GM18873 (cell line): ENCODE results near the gene MIER2.

ENCODE experiments used
- ATAC-seq: cut with Tn5 transposase; IDR thresholded peaks from one replicate; pipeline ENCODE4 v1.9.1; 2021; ENCODE audit warnings: mild to moderate bottlenecking, moderate library complexity, moderate number of reproducible peaks; ENCODE audit not compliant: unreplicated experiment, low FRiP score

The MIER2 gene

DNA sequence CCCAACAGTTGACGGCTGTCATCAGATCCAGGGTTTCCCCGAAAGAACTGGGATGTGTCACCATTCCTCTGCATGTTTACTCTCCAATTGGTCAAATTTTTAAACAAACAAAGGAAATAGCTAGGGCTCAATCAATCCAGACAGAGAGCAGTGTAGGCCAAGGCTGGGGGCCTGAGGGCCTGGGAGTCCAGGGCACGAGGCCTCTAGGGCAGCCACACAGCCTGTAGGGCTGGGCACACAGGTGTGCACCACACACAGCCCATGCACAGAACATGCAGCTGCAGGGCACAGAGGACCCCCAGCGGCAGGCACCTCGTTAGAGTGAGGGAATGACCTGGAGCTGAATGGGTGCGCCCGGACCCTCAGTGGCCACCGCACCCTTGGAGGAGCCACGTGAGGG lies 9.5 kb downstream of the MIER2 start:
- ATAC-seq = no peak

DNA sequence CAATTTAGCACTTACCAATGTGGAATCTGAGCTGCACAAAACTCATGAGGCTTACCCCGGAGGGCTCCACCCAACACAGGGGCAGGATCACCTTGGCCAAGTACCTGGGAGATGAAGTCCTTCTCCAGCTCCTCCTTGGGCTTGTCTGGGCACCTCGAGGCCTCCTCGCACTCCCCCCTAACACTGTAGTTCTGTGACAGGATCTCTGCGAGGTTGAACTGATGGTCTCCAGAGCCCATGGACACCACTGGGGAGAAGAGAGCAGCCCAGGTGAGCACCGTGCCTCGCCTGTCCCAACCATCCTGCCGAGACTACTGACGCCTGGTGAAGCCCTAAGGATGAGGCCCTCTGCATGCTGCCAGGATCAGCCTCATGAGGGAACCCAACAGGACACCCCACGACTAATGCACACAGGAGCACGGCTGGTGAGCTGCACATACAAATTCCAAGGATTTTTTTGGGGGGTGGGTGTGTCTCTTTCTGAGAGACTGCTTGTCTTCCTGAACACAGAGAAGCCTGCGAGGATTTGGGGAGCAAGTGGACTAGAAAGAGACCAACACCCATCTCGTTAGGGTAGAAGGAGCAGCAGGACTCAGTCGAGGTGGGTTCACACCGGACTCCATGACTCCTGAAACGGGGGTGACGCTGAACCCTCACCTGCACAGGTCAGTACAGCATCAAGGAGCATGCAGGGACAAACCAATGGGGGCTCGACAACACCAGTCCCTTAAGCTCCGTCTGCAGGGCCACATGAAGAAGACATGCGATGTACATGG lies 10.1 kb downstream of the MIER2 start:
- no peak for ATAC-seq

DNA sequence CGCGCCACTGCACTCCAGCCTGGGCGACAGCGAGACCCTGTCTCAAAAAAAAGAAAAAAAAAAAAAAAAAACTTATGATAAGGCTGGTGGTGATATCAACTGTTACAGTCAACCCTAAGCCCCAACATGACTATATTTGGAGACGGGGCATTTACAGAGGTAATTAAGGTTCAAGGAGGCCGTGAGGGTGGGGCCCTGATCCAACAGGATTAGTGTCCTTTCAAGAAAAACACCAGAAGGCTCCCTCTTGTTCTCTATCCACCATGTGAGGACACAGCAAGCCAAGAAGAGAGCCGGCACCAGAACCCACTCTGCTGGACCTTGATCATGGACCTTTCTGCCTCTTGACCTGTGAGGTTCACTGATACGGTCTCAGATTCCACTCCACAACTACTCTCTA lies 14.1 kb downstream of the MIER2 start:
- no peak for ATAC-seq

DNA sequence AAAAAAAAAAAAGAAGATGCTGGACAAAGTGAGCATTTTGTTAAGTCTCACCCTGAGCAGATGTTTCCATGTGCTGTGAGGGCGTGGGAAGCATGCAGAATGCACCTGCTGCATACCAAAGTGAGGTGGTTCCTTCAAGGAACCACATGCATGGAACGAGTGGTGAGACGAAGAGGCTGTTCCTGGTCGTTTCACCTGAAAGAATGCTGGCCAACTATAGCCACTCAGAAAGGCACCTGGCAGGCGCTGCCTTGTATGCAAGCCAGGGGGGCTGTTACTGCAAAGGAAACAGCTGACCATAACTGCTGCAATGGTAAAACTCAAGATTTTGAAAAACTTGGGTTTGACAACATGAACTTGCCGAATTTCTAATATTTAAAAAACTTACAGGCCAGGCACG lies 14.7 kb downstream of the MIER2 start:
- ATAC-seq = no peak

DNA sequence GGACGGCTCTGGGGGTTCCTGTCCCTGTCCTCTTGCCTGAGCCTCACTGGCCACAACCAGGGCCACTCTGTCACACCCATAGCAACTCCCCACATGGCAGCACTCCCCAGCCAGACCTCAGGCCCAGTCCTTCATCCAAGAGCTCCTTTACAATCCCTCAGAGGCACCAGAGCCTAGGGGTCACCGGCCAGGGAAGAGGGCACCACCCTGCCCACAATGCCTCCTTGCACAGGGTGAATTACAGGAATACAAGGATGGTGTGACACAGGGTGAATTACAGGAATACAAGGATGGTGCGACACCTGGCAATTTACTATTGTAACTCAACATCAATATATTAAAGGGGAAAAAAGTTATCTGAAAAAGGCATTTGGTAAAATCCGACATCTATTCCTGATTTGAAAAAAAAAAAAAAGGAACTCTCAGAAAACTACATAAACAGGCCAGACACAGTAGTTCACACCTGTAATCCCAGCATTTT lies 16.5 kb downstream of the MIER2 start:
- no peak for ATAC-seq

DNA sequence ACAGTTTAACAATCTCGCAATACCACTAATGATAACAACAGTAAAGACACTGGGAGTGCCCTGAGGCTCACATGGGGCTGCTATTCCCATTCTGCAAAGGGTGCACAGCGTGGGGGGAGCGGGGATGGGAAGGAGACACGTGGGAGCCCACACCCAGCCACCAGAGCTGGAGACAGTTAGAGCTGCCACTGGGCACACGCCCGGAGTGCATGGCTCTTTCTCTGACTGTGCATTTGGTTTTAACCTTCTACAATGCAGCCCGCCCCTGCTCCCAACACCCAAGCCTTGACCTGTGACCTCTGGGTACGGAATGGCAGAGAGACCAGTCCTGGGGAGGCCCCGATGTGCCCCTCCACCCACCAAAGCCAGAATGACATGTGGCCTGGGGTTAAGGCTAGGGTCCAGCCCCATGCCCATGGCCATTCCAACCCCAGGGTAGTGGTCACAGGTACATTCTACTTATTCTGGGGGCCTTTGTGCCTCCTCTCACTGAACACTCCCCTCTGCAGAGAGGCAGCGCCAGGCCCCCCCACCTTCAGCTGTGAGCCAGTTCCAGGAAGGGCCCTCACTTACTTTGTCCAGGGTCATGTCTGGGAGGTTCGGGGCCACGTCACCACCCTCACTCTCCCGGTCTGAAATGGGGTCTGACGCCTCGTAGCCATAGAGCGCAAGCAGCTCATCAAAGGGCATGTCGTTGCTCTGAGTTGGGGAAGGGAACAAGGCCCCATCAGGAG lies 17.1 kb downstream of the MIER2 start:
- ATAC-seq = no peak

DNA sequence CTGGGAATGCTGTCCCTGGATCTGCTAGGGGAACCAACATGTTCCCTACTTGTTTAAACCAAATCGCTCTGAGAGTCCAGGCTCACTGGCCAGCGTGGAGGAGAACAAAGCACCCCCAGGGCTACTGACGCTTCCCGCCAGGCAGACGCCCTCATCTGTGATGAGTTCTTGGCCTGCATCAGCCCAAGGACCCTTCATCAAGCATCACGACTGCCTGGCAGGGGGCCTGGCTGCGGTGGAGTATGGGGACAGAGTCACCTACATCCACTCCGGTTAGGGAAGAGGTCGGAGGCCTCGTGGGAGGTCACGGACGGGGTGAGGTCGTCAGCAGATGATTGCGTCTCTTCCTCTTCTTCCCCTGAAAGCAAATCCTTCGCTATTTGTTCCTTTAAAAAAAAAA lies 17.7 kb downstream of the MIER2 start:
- no peak for ATAC-seq

DNA sequence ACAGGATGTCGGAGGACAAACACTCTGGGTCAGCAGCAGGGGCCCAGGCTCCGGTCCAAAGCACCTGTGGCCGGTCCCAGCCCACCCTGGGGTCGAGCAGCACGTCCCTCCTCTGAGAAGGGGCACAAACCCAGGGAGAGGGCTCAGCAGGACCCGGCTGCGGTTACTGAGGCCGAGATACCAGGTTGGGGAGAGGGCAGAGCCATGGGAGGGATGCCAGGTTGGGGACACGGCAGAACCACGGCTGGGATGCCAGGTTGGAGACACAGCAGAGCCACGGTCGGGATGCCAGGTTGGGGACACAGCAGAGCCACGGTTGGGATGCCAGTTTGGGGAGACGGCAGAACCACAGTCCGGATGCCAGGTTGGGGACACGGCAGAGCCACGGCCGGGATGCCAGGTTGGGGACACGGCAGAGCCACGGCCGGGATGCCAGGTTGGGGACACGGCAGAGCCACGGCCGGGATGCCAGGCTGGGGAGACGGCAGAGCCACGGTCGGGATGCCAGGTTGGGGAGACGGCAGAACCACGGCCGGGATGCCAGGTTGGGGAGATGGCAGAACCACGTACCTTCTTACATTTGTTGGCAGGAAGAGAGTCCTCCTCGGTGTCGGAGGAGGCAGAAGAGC lies 18.5 kb downstream of the MIER2 start:
- ATAC-seq = no peak

DNA sequence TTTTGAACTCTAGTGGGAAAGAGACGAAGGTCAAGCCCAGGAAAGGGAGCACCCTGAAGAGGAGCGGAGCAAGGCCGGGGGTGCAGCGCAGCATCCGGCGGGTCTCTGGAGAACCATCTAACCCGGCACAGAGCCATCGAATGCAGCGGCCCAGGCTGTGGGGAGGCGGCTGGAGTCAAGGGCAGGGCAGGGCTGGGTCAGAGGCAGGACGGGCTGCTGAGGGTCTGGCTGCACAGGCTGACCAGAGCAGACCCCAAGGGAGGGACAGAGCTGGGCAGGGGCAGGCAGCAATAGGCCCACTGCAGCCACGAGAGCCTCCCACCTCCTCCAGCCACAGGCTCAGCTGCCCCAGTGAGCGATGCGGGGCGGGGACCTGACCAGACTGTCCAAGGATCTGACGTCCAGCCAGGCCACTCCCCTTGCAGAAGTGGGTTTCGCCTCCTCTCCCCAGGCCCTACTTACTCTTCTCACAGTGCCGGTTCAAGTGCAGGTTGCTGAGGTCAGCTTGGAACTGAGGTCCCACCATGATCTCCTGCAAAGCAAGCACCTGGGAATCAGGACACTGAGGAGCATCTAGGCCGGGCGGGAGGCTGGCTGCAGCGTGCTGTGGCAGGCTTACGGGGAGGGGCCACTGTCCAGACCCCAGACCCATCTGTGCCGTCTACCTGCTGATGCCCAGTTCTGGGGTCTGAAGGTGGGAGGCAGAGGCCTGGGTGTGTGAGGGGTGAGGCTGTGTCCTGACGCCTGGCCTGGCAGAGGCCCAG lies 19.2 kb downstream of the MIER2 start:
- ATAC-seq = no peak

DNA sequence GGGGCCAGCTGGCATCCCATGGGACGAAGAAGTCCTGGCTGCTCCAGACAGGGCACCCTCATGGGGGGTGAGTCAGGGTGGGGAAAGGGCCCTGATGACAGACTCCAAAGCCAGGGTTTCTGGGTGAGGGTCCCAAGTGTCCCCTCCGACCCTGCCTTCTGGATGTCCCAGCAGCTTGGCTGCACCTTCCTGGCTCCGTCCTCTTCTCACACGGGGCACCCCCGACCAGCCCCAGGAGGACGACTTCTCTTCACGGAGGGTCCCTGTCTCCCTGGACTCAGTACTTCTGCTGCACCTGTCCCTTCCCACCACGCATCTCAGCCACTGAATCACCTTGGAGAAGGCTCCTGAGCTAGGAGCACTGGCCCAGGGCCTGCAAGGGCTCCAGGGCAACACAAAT lies 19.9 kb downstream of the MIER2 start:
- no peak for ATAC-seq

DNA sequence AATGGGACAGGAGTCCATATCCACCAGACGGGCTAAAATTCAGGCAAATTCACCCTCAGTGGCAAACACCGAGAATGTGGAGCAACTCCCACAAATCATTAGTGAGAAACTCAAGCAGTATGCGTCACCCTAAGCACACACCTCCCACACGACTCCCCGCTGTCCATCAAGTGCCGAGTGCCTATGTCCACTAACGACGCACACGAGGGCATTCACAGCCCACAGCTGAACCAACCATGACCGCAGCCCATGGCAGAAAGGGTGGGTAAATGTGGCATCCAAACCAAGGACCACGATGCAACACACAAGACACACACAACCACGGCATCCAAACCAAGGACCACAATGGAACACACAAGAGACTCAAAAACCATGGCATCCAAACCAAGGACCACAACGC lies 22.0 kb downstream of the MIER2 start:
- ATAC-seq = no peak

DNA sequence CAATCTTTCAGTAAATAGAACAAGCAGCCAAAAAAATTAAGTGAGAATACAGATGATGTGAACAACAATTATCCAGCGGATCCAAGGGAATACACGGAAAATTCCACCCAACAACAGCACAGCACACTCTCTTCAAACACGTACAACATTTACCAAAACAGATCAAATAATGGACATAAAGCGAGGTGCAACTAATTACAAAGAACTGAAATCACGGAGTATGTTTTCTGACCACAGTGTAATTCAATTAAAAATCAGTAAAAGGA lies 26.2 kb downstream of the MIER2 start:
- no peak for ATAC-seq

DNA sequence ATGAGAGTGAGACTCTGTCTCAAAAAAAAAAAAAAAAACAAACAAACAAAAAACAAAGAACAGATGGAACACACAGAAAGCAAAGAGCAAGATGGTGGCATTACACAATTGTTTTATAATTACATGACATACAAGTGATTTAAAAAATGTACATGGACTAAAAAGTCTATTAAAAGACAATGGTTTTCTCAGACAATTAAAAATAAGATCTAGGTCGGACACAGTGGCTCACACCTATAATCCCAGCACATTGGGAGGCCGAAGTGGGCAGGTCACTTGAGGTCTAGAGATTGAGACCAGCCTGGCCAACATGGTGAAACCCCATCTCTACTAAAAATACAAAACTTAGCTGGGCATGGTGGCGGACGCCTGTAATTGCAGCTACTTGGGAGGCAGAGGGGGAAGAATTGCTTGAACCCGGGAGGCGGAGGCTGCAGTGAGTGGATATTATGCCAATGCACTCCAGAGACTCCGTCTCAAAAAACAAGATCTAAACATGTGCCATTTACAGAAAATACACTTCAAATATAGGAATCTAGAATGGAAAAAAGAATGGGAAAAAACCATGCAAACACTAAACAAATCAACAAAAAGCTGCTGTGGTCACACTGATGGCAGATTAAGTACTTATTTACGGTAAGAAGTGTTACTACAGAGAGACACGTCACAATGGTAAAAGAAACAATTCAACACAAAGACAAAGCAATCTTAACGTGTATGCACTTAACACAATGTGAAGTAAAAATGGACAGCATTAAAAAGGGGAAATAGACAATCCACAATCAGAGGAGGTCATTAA lies 26.7 kb downstream of the MIER2 start:
- no peak for ATAC-seq

DNA sequence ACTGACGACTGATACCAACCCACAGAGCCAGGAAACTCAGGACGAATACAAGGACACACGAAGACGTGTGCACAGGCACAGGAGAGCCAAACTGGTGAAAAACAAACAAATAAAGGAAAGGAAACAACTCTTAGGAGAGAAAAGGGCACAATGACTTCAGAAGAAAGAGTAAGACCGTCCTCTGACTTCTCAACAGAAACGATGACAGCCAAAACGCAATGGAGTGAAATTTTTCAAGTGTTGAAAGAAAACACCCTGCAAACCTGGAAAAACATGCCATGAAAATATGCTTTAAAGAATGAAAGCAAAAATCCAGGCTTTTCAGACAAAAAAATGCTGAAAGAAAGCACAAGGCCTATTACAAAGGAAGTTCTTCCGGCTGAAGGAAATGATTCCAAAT lies 28.8 kb downstream of the MIER2 start:
- no peak for ATAC-seq

DNA sequence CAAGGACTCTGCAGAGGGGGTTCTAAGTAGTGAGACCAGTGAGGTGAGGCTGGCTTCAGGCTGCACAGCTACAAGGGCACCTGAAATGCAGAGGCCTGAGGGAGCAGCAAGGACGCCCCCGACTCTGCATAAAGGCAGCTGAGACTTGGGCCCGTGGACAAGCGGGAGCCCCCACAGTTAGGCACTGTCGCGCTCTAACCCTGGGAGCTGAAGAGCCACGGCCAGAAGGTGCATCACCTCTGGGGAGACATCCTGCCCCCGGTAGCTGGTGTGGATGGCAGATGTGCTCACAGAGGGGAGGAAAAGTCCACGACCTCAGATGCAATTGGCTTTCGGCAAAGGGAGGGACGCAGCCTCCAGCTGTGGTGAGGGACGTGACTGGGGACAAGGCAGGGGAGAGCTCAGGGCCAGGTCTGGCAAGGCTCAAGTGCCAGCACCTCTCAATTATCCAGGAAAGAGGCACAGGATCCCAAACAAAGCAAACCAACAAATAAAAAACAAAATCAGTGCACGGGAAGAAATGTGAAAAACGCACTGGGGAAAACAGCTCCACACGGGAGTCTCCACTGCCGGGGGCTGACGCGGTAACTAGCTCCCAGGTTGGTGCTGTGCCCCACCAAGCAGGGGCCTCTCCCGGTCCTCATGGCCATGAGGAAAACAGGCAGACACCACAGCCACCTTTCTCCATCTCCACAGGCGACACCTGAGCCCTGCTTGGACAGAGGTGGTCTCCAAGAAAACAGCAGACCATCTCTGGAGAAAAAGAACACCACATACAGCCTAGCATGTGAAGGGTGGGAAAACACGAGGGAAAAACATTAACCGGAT lies 30.4 kb downstream of the MIER2 start:
- no peak for ATAC-seq

DNA sequence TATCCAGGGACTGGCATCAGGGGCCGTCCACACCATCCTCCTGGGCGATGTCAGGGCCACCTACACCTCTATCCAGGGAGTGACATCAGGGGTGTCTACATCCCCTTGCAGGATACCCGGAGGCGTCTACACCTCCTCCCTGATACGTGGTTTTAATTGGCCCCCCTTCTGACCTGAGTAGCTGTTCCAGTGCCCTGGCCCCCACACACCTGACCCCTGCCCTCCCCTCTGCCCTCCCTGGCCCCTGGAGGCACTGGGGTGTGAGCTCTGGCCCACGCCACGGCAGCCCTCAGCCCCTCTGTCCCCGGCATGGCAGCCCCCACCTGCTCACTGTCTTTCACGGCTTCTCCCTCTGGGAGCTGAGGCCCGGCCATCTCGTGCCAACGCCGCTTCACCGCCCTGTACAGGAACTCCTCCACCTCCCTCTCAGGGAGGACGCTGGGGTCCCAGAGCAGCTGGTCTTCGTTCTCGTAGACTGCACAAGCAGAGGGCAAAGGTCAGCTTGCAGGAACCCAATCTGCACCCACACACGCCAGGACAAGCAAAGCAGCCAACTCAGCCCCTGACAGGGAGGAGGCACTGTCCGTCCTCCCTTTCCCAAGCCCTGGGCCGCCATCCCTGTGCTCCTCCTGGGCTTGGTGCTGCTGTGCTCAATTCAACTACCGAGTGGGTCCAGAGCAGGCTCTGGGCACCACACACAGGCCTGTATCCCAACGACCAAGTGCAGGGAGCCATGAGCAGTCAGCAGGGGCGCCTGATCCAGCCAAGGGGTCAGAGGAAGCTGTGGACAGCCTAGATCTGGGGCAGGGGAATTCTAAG lies 31.2 kb downstream of the MIER2 start:
- no peak for ATAC-seq

DNA sequence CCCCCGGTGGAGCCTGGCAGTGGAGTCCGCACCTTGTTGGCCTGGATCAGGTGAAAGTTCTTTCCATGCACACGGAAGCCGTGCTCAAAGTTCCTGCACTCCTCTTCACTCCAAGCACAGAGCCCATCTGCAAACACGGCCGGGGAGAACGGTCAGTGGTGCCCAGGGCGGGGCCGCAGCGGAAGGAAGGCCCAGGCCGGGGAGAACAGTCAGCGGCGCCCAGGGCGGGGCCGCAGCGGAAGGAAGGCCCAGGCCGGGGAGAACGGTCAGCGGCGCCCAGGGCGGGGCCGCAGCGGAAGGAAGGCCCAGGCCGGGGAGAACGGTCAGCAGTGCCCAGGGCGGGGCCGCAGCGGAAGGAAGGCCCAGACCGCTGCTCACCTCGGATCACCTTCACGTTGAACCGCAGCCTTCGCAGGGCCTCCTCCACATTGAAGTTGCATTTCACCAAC lies 32.8 kb downstream of the MIER2 start:
- no peak for ATAC-seq

DNA sequence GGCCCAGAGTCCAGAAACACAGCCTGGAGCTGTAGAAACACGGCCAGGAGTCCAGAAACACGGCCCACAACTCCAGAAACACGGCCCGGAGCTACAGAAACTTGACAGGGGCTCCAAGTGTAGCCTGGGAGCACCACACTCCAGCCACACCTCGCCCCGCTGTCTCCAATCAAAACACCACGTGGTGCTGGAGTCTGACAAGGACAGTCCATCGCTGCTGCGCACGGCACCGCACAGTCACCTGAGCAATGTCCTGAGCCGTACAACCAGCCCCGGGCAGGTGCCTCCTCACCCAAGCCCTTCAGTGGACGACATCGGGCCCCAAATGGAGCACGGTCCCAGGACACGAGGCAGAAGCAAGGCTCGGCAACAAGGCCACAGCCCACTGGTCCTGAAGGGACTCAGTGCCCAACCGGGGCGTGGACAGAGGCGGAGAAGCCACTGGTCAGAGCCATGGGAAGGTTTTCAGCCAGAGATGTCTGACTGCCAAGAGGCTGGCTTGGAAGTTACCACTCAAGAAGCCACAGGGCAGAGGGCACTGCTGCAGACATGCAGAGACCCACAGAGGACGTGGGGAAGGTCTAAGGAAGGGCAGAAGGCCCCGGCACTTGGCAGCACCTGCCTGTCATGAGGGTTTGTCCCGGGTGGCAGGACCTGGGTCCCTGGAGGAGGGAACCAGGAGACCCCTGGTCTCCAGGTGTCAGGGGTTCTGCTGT lies 33.7 kb downstream of the MIER2 start:
- no peak for ATAC-seq
